ENCODE measurements around the gene SMYD2. TPM values are rescaled to one million over a fixed set of nuclear protein-coding genes. Genes with fewer than 3 reads are reported as not detected.

Gene SMYD2
- total RNA-seq, 2 experiments from 2014 or later: 38.1 to 41.6 TPM

- POLR2A ChIA-PET: interaction anchor here (1.3 kb wide), 1 partner anchor 70 kb away, joined by 3 read pairs; no protein-coding TSS in a partner anchor
- H3K27ac Mint-ChIP-seq: no peak overlapping the region
- ATAC-seq (ENCODE audit: low read depth) (no peak), DNase-seq (peak; percentile 55)
- peaks cover 5% of the 10 kb centered on the region for H3K36me3 Mint-ChIP-seq
- H3K4me3 Mint-ChIP-seq: no peak overlapping the region
- no peaks in the 10 kb centered on the region for H3K27me3 Mint-ChIP-seq
- H3K4me1 Mint-ChIP-seq: peaks cover 10% of the 10 kb centered on the region
- H3K9me3 Mint-ChIP-seq: no peaks in the 10 kb centered on the region
These were observed 51.0 kb downstream of the SMYD2 start for GRCh38 chr1:214331827-214332423.

GRCh38 chr1:214332946-214333798 lies 52.2 kb downstream of the SMYD2 start:
- peaks cover 6% of the 10 kb centered on the region for H3K4me1 Mint-ChIP-seq
- peak overlapping the region; percentile 56 for H3K27ac Mint-ChIP-seq
- DNase-seq (peak; percentile 51), ATAC-seq (ENCODE audit: low read depth) (no peak)
- H3K36me3 Mint-ChIP-seq: peaks cover 7% of the 10 kb centered on the region
- POLR2A ChIA-PET: interaction anchor here (0.9 kb wide), 1 partner anchor 53 kb away, joined by 3 read pairs; the partner anchor contains the start of gene SMYD2
- no peak overlapping the region for H3K4me3 Mint-ChIP-seq
- H3K9me3 Mint-ChIP-seq: no peaks in the 10 kb centered on the region
- no peaks in the 10 kb centered on the region for H3K27me3 Mint-ChIP-seq

GRCh38 chr1:214335567-214335966 lies 54.6 kb downstream of the SMYD2 start:
- no peaks in the 10 kb centered on the region for H3K27me3 Mint-ChIP-seq
- peaks cover 6% of the 10 kb centered on the region for H3K4me1 Mint-ChIP-seq

GRCh38 chr1:214337015-214337414 lies 56.1 kb downstream of the SMYD2 start:
- no peaks in the 10 kb centered on the region for H3K9me3 Mint-ChIP-seq
- POLR2A ChIA-PET: no interaction called here
- H3K27ac Mint-ChIP-seq: no peak overlapping the region
- H3K4me3 Mint-ChIP-seq: no peak overlapping the region
- peaks cover 10% of the 10 kb centered on the region for H3K36me3 Mint-ChIP-seq
- ATAC-seq (ENCODE audit: low read depth) (no peak), DNase-seq (no peak)
- peaks cover 5% of the 10 kb centered on the region for H3K4me1 Mint-ChIP-seq
- no peaks in the 10 kb centered on the region for H3K27me3 Mint-ChIP-seq

More at GRCh38 chr1:214335567-214335966, 54.6 kb downstream of the SMYD2 start:
- Mint-ChIP-seq H3K27ac (no peak overlapping the region), H3K4me3 (no peak overlapping the region), H3K36me3 (peaks cover 12% of the 10 kb centered on the region), H3K9me3 (no peaks in the 10 kb centered on the region)
- ATAC-seq (ENCODE audit: low read depth) (no peak), DNase-seq (no peak)
- POLR2A ChIA-PET: no interaction called here

GRCh38 chr1:214337511-214337910 lies 56.6 kb downstream of the SMYD2 start:
- DNase-seq (no peak), ATAC-seq (ENCODE audit: low read depth) (no peak)
- Mint-ChIP-seq H3K9me3 (no peaks in the 10 kb centered on the region), H3K27me3 (no peaks in the 10 kb centered on the region), H3K4me3 (no peak overlapping the region), H3K27ac (no peak overlapping the region), H3K36me3 (peaks cover 10% of the 10 kb centered on the region), H3K4me1 (peaks cover 5% of the 10 kb centered on the region)
- POLR2A ChIA-PET: no interaction called here

GRCh38 chr1:214338212-214338611 lies 57.3 kb downstream of the SMYD2 start:
- H3K4me3 Mint-ChIP-seq: no peak overlapping the region
- H3K36me3 Mint-ChIP-seq: peaks cover 10% of the 10 kb centered on the region
- H3K9me3 Mint-ChIP-seq: no peaks in the 10 kb centered on the region
- H3K4me1 Mint-ChIP-seq: peaks cover 5% of the 10 kb centered on the region
- ATAC-seq (ENCODE audit: low read depth) (no peak), DNase-seq (no peak)
- POLR2A ChIA-PET: no interaction called here
- H3K27ac Mint-ChIP-seq: no peak overlapping the region
- no peaks in the 10 kb centered on the region for H3K27me3 Mint-ChIP-seq

- Mint-ChIP-seq H3K4me1 (peaks cover 5% of the 10 kb centered on the region), H3K36me3 (peaks cover 23% of the 10 kb centered on the region), H3K9me3 (peaks cover 10% of the 10 kb centered on the region), H3K27ac (no peak overlapping the region), H3K4me3 (no peak overlapping the region), H3K27me3 (no peaks in the 10 kb centered on the region)
- ATAC-seq (ENCODE audit: low read depth): no peak
- DNase-seq: no peak
- POLR2A ChIA-PET: interaction anchor here (0.5 kb wide), 1 partner anchor 9 kb away, joined by 4 read pairs; no protein-coding TSS in a partner anchor
These were observed 60.5 kb downstream of the SMYD2 start for GRCh38 chr1:214341459-214341858.

- peaks cover 22% of the 10 kb centered on the region for H3K36me3 Mint-ChIP-seq
- peaks cover 10% of the 10 kb centered on the region for H3K9me3 Mint-ChIP-seq
- H3K27me3 Mint-ChIP-seq: no peaks in the 10 kb centered on the region
- no peak for ATAC-seq (ENCODE audit: low read depth)
- peaks cover 2% of the 10 kb centered on the region for H3K4me1 Mint-ChIP-seq
- no peak overlapping the region for H3K4me3 Mint-ChIP-seq
- no peak for DNase-seq
- no peak overlapping the region for H3K27ac Mint-ChIP-seq
- POLR2A ChIA-PET: interaction anchor here (0.5 kb wide), 1 partner anchor 8 kb away, joined by 4 read pairs; no protein-coding TSS in a partner anchor
These were observed 61.0 kb downstream of the SMYD2 start for GRCh38 chr1:214341932-214342331.

- POLR2A ChIA-PET: no interaction called here
- Mint-ChIP-seq H3K4me1 (no peaks in the 10 kb centered on the region), H3K27ac (no peak overlapping the region), H3K9me3 (peaks cover 10% of the 10 kb centered on the region), H3K4me3 (no peak overlapping the region), H3K36me3 (peaks cover 20% of the 10 kb centered on the region), H3K27me3 (no peaks in the 10 kb centered on the region)
- ATAC-seq (ENCODE audit: low read depth) (no peak), DNase-seq (no peak)
These were observed 61.6 kb downstream of the SMYD2 start for GRCh38 chr1:214342525-214342924.

GRCh38 chr1:214344897-214345296 lies 63.9 kb downstream of the SMYD2 start:
- H3K4me1 Mint-ChIP-seq: no peaks in the 10 kb centered on the region
- POLR2A ChIA-PET: no interaction called here
- DNase-seq (no peak), ATAC-seq (ENCODE audit: low read depth) (no peak)
- no peaks in the 10 kb centered on the region for H3K27me3 Mint-ChIP-seq
- no peak overlapping the region for H3K4me3 Mint-ChIP-seq
- H3K27ac Mint-ChIP-seq: no peak overlapping the region
- peaks cover 17% of the 10 kb centered on the region for H3K36me3 Mint-ChIP-seq
- H3K9me3 Mint-ChIP-seq: peaks cover 10% of the 10 kb centered on the region

- Mint-ChIP-seq H3K27ac (no peak overlapping the region), H3K36me3 (peaks cover 13% of the 10 kb centered on the region), H3K4me3 (no peak overlapping the region), H3K4me1 (no peaks in the 10 kb centered on the region), H3K9me3 (peaks cover 8% of the 10 kb centered on the region), H3K27me3 (no peaks in the 10 kb centered on the region)
- POLR2A ChIA-PET: no interaction called here
- DNase-seq: no peak
- ATAC-seq (ENCODE audit: low read depth): no peak
These were observed 68.0 kb downstream of the SMYD2 start for GRCh38 chr1:214349008-214349407.

- Mint-ChIP-seq H3K27me3 (no peaks in the 10 kb centered on the region), H3K4me1 (no peaks in the 10 kb centered on the region), H3K36me3 (peaks cover 6% of the 10 kb centered on the region), H3K4me3 (no peak overlapping the region), H3K27ac (no peak overlapping the region), H3K9me3 (peaks cover 2% of the 10 kb centered on the region)
- DNase-seq (no peak), ATAC-seq (ENCODE audit: low read depth) (no peak)
- POLR2A ChIA-PET: interaction anchor here (0.6 kb wide), 1 partner anchor 8 kb away, joined by 4 read pairs; no protein-coding TSS in a partner anchor
These were observed 68.8 kb downstream of the SMYD2 start for GRCh38 chr1:214349781-214350180.

GRCh38 chr1:214351551-214352277 lies 70.8 kb downstream of the SMYD2 start:
- Mint-ChIP-seq H3K36me3 (no peaks in the 10 kb centered on the region), H3K27ac (no peak overlapping the region), H3K9me3 (no peaks in the 10 kb centered on the region), H3K27me3 (peaks cover 6% of the 10 kb centered on the region), H3K4me1 (no peaks in the 10 kb centered on the region), H3K4me3 (no peak overlapping the region)
- DNase-seq (no peak), ATAC-seq (ENCODE audit: low read depth) (no peak)
- POLR2A ChIA-PET: no interaction called here

All from activated naive CD8-positive, alpha-beta T cell treated with anti-CD3 and anti-CD28 coated beads, Interleukin-2, amount 10 ng/mL, durations not matched to agents 7 days and 5 days (primary cell).